Thyroid gland (tissue), 4 donors: ENCODE measurements around the gene ABTB2. TPM values are rescaled to one million over a fixed set of nuclear protein-coding genes. Genes with fewer than 3 reads are reported as not detected.
"Not testable (repeated sequence)": the region's sequence is repeated elsewhere in the genome, so short reads cannot be mapped to it uniquely, and the experiment has no call there.

Source experiments
- DNase-seq, 2 donors: peaks; one replicate each; pipeline ENCODE4 v3.0.0-alpha.2; 2019
- H3K27ac ChIP-seq, 3 donors: fragments of 200-600 bp; sonication (generic); 1 replicate in 2 of 3; 2 replicates in 1 of 3; pipeline ENCODE4 v1.5.1; 2016 to 2019; ENCODE audit warnings: mild to moderate bottlenecking in 1 of 3, moderate library complexity in 1 of 3
- H3K27me3 ChIP-seq: fragments of 200-600 bp; sonication (generic); one replicate; pipeline ENCODE4 v1.5.1; 2019
- H3K36me3 ChIP-seq, 2 donors: fragments of 200-600 bp; sonication (generic); one replicate each; pipeline ENCODE4 v1.5.1; 2016 to 2019
- H3K4me1 ChIP-seq, 2 donors: fragments of 200-600 bp; sonication (generic); one replicate each; pipeline ENCODE4 v1.5.1; 2017 to 2019
- H3K4me3 ChIP-seq, 3 donors: fragments of 200-600 bp; sonication (generic); replicated peaks in 1 of 3; 1 replicate in 2 of 3; 2 replicates in 1 of 3; pipeline ENCODE4 v1.5.1; 2016; ENCODE audit warnings: mild to moderate bottlenecking in 1 of 3
- H3K9me3 ChIP-seq: fragments of 200-600 bp; sonication (generic); one replicate; pipeline ENCODE4 v1.5.1; 2017
- POLR2A ChIP-seq, 2 donors: fragments of 450-650 bp; IDR thresholded peaks; one replicate each; pipeline ENCODE4 v1.6.1; 2017; ENCODE audit warnings: antibody characterized with exemption in 2 of 2, mild to moderate bottlenecking in 2 of 2, moderate library complexity in 1 of 2
- WGBS, 2 donors: methylation state at CpG; one replicate each; pipeline ENCODE4 v1.1.5; 2017; 5-methylcytosine and 5-hydroxymethylcytosine counted together
- intact Hi-C: fragments of 100-400 bp; cut with DNase I; formaldehyde crosslinking; loops from one replicate; pipeline ENCODE4 v1.15.1; 2023
- total RNA-seq, 4 donors: library from RNA; depleted of rRNA; stranded (reverse); fragments of >200 nt; gene quantifications; one replicate each; pipeline ENCODE4 v1.2.3, GENCODE V29; 2016
- TF ChIP-seq, protein P1 (sequence below), 6 experiments: fragments of 200-600 bp in 3 of 6; fragments of 450-650 bp in 3 of 6; sonication (generic) in 3 of 6; IDR thresholded peaks; one replicate each; pipeline ENCODE4 v1.5.1; 2016 to 2019; ENCODE audit warnings: antibody characterized with exemption in 6 of 6, mild to moderate bottlenecking in 2 of 6, inconsistent platforms in 1 of 6, moderate library complexity in 1 of 6

The ABTB2 gene
- total RNA-seq, 4 donors from 2014 or later = 1.2 to 5.0 (median 3.3) TPM

DNA sequence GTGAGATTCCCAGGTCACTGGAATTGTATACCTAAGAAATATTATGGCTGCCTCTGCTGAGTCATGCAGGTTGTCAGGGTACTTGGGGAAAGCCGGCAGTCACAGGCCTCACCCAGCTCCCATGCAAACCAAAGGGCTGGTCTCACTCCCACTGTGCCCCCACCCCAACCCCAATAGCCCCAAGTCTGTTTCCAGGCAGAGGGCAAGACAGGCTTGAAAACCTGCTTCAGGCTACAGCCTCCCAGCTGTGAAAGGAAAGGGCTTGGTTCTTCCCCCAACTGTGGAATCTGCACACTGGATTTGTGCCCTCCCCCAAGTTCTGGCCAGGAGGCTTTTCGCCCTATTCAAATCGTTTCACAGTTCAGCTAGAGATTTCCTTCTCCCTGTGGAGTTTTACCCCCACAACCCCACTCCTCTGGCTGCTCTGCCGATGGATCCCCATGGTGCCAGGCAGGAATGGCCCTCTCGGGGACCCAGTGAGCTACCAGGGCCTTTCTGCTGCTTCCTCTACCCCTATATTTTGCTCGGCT is 37.0 kb upstream of the ABTB2 start:
- H3K4me3 ChIP-seq = no peak overlapping the region
- H3K27me3 ChIP-seq = no peaks in the 10 kb centered on the region
- no peaks in the 10 kb centered on the region for H3K9me3 ChIP-seq
- TF ChIP-seq POLR2A (IDR thresholded peaks at IDR 0.05) = no peak
- intact Hi-C loops = no loop called here
- H3K36me3 ChIP-seq = no peaks in the 10 kb centered on the region
- 77 to 83% methylated on average over 6 of the region's 6 CpGs for WGBS, 2 donors
- H3K4me1 ChIP-seq = no peaks in the 10 kb centered on the region
- no peak overlapping the region for H3K27ac ChIP-seq
- no peak for DNase-seq

DNA sequence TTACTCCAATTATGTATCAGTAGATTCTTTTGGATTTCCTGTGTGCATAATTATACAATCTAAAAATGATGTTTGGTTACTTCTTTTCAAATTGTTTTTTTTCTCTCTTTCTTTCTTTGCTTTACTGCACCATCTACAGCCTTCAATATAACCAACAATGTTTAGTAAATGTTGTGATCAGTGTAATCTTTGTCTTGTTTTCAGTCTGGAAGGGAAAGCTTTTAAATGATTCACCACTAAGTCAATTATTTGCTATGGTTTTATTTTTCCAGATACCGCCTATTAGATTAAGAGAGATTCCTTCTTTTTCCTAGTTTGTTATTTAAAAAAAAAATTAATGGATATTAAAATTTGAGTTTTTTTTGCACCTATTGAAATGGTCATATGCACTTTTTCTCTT is 29.8 kb upstream of the ABTB2 start:
- no peak overlapping the region for H3K4me3 ChIP-seq
- intact Hi-C loops = no loop called here
- no peak overlapping the region for H3K27ac ChIP-seq
- no peaks in the 10 kb centered on the region for H3K9me3 ChIP-seq
- no peaks in the 10 kb centered on the region for H3K4me1 ChIP-seq
- no peaks in the 10 kb centered on the region for H3K27me3 ChIP-seq
- no peak for DNase-seq
- 92 to 93% methylated on average over 1 of the region's 1 CpG for WGBS, 2 donors
- H3K36me3 ChIP-seq = no peaks in the 10 kb centered on the region
- TF ChIP-seq POLR2A (IDR thresholded peaks at IDR 0.05) = no peak
- TF ChIP-seq, protein P1, sequence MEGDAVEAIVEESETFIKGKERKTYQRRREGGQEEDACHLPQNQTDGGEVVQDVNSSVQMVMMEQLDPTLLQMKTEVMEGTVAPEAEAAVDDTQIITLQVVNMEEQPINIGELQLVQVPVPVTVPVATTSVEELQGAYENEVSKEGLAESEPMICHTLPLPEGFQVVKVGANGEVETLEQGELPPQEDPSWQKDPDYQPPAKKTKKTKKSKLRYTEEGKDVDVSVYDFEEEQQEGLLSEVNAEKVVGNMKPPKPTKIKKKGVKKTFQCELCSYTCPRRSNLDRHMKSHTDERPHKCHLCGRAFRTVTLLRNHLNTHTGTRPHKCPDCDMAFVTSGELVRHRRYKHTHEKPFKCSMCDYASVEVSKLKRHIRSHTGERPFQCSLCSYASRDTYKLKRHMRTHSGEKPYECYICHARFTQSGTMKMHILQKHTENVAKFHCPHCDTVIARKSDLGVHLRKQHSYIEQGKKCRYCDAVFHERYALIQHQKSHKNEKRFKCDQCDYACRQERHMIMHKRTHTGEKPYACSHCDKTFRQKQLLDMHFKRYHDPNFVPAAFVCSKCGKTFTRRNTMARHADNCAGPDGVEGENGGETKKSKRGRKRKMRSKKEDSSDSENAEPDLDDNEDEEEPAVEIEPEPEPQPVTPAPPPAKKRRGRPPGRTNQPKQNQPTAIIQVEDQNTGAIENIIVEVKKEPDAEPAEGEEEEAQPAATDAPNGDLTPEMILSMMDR (IDR thresholded peaks at IDR 0.05) = no peak

DNA sequence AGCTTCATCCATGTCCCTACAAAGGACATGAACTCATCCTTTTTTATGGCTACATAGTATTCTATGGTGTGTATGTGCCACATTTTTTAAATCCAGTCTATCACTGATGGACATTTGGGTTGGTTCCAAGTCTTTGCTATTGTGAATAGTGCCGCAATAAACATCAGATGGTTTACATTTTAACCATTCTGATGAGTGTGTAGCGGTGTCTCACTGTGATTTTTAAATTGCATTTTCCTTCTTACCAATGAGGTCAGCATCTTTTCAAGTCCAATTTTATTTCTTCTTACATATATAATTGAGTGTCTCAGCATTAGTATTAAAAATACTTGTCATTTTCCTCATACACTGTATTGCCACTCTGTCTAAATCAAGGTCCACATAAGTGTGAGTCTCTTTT is 28.5 kb upstream of the ABTB2 start:
- H3K9me3 ChIP-seq, intact Hi-C loops, H3K27ac ChIP-seq, H3K27me3 ChIP-seq, H3K36me3 ChIP-seq, H3K4me3 ChIP-seq, H3K4me1 ChIP-seq, DNase-seq: not testable (repeated sequence)
- WGBS, 2 donors = 96 to 99% methylated on average over 2 of the region's 2 CpGs

DNA sequence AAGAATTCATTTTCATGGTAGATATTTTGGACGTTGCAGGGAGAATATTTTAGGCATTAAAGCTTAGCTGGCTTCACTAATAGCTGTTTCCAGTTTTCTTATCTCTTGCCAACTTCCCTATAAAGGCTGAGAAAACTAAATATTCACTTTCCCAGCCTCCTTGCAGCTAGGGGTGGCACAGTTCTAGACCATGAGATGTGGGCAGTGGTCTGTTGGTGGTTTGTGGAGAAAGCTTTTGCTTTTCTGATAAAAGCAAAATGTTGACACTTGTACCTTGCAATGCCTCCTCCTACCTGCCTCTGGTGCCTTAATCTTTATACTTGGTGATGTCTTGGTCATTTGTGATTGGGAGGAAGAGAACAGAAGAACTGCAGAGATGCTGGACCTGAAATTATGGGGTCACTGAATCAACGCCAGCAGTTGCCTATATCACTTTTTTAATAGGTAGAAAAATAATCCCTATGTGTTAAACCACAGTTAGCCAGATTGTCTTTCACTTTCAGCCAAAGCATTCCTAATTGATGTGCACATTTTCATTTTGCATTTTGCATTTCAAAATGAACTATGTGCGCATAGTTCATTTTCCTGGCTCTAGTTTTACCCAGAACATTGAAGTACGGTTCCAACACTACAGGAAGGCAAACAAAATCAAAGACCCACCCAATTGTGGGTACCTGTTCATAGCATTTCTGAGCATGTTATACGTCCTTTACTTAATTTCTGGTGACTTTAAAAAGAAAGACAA is 24.9 kb upstream of the ABTB2 start:
- TF ChIP-seq POLR2A (IDR thresholded peaks at IDR 0.05) = no peak
- TF ChIP-seq, protein P1 (IDR thresholded peaks at IDR 0.05) = no peak
- Histone ChIP-seq H3K9me3 (no peaks in the 10 kb centered on the region), H3K36me3 (no peaks in the 10 kb centered on the region), H3K4me3 (no peak overlapping the region), H3K27me3 (no peaks in the 10 kb centered on the region), H3K4me1 (no peaks in the 10 kb centered on the region), H3K27ac (no peak overlapping the region)
- intact Hi-C loops = no loop called here
- no peak for DNase-seq
- WGBS, 2 donors = 86% methylated on average over 5 of the region's 5 CpGs

DNA sequence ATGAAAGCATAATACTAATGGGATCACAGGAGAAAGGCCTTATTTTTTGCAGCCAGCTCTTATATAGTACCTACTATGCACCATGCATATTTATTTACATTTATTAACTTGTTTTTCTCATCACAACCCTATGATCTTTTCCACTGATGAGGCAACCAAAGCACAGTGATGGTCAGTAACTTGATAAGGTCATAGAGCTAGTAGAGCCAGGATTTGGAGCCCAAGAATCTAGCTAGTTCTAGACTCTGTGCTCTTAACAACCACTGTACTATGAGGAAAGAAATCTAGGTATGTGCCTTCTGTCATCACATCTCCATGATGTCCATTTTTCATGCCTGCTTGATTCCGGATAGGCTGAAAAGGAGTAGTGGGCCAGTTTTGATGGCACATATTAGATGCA is 24.0 kb upstream of the ABTB2 start:
- H3K27me3 ChIP-seq = no peaks in the 10 kb centered on the region
- H3K4me3 ChIP-seq = no peak overlapping the region
- H3K9me3 ChIP-seq = no peaks in the 10 kb centered on the region
- H3K27ac ChIP-seq = no peak overlapping the region
- no peaks in the 10 kb centered on the region for H3K4me1 ChIP-seq
- DNase-seq = no peak
- no peak for TF ChIP-seq POLR2A (IDR thresholded peaks at IDR 0.05)
- TF ChIP-seq, protein P1 (IDR thresholded peaks at IDR 0.05) = no peak
- WGBS, 2 donors = 93 to 100% methylated on average over 1 of the region's 1 CpG
- intact Hi-C loops = no loop called here
- H3K36me3 ChIP-seq = no peaks in the 10 kb centered on the region

DNA sequence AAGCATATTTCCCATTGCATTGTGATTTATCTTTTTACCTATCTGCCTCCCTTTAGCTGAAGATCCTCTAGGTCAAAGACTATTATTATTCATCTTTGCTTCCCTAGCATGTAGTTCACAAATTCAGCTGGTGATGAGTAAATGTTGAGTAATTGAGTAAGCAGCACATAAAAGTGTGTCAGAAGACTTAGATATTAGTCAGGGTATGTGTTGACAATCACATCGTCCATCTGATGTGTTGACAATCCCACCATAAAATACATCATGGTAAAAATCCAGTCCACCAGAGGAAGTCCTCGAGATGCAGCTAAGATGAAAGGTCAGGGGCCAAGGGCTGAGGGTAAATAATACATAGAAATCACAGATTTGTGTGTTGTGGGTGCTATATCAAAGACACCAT is 22.9 kb upstream of the ABTB2 start:
- Histone ChIP-seq H3K4me3 (no peak overlapping the region), H3K4me1 (no peaks in the 10 kb centered on the region), H3K9me3 (no peaks in the 10 kb centered on the region), H3K27ac (no peak overlapping the region), H3K36me3 (no peaks in the 10 kb centered on the region), H3K27me3 (no peaks in the 10 kb centered on the region)
- no peak for TF ChIP-seq POLR2A (IDR thresholded peaks at IDR 0.05)
- TF ChIP-seq, protein P1 (IDR thresholded peaks at IDR 0.05) = no peak
- intact Hi-C loops = no loop called here
- DNase-seq = no peak
- 66 to 75% methylated on average over 2 of the region's 2 CpGs for WGBS, 2 donors
